Cerebellar cortex (tissue), 1 donor: Measurements from ENCODE around the gene COX7A1.
"Not testable (repeated sequence)": the region's sequence is repeated elsewhere in the genome, so short reads cannot be mapped to it uniquely, and the experiment has no call there.

Experiments used
- DNase-seq: peaks from one replicate; pipeline ENCODE4 v3.0.0-alpha.2; 2015; ENCODE audit warnings: low spot score

The COX7A1 gene

GRCh38 chr19:36141039-36141927 is 11.0 kb downstream of the COX7A1 start:
- peak; percentile 89 for DNase-seq

- DNase-seq: peak; percentile 59
These were observed 11.8 kb downstream of the COX7A1 start for GRCh38 chr19:36140304-36141038.

GRCh38 chr19:36139473-36140303 is 12.6 kb downstream of the COX7A1 start, which contains the start of gene CAPNS1:
Gene CAPNS1, plus strand, starts transcription at chr19:36140066. Its CDS starts 946 bp downstream, at chr19:36141012.
- peak; percentile 97 for DNase-seq

- DNase-seq: no peak
These were observed 13.2 kb downstream of the COX7A1 start for GRCh38 chr19:36139120-36139472.

GRCh38 chr19:36136964-36137686 is 15.1 kb downstream of the COX7A1 start:
- DNase-seq: peak; percentile 75

GRCh38 chr19:36134867-36135266 is 17.4 kb downstream of the COX7A1 start:
- DNase-seq: not testable (repeated sequence)

GRCh38 chr19:36131221-36131620 is 21.0 kb downstream of the COX7A1 start:
- not testable (repeated sequence) for DNase-seq

GRCh38 chr19:36128392-36128736 is 23.9 kb downstream of the COX7A1 start:
- no peak for DNase-seq

- DNase-seq: no peak
These were observed 26.7 kb downstream of the COX7A1 start for GRCh38 chr19:36125557-36125956.

GRCh38 chr19:36121486-36122124 is 30.6 kb downstream of the COX7A1 start:
- DNase-seq: no peak

- no peak for DNase-seq
These were observed 31.3 kb downstream of the COX7A1 start for GRCh38 chr19:36120984-36121358.

- no peak for DNase-seq
These were observed 31.9 kb downstream of the COX7A1 start for GRCh38 chr19:36120092-36120983.

- DNase-seq: no peak
These were observed 36.0 kb downstream of the COX7A1 start for GRCh38 chr19:36116344-36116637.

GRCh38 chr19:36115453-36116343 is 36.5 kb downstream of the COX7A1 start, which contains the start of gene TBCB:
Gene TBCB, plus strand, starts transcription at chr19:36115468. Its CDS starts 93 bp downstream, at chr19:36115561.
- no peak for DNase-seq

GRCh38 chr19:36114721-36115452 is 37.4 kb downstream of the COX7A1 start, which contains the start of gene POLR2I:
Gene POLR2I, minus strand, starts transcription at chr19:36114875. Its CDS starts 19 bp downstream, at chr19:36114856.
- DNase-seq: peak; percentile 100

- DNase-seq: peak; percentile 54
These were observed 38.1 kb downstream of the COX7A1 start for GRCh38 chr19:36113894-36114720.

GRCh38 chr19:36113425-36113824 is 38.8 kb downstream of the COX7A1 start:
- DNase-seq: no peak
